H1 (cell line): ENCODE measurements around the gene XPO5. TPM values are rescaled to one million over a fixed set of nuclear protein-coding genes. Genes with fewer than 3 reads are reported as not detected.

Source experiments
- CTCF ChIA-PET: fragments of 300-600 bp; sonication (Branson Sonifier 250); formaldehyde crosslinking; loops from one replicate; lab custom pipeline; 2021; ENCODE audit not compliant: partially characterized antibody; lab: Charles Lee
- POLR2A ChIA-PET: fragments of 300-600 bp; sonication (Branson Sonifier 250); formaldehyde crosslinking; loops from one replicate; lab custom pipeline; 2021; ENCODE audit warnings: inconsistent platforms; ENCODE audit not compliant: partially characterized antibody; lab: Charles Lee
- DNase-seq, 2 experiments: peaks; one replicate each; pipeline versions ENCODE4 v3.0.0 to v3.0.0-alpha.2; 2010 to 2022; ENCODE audit warnings: low spot score in 2 of 2, low read depth in 1 of 2, mixed read lengths in 1 of 2
- FAIRE-seq: peaks from 2 replicates; lab custom pipeline; 2011; peaks lifted over from hg19 to GRCh38; lab: Jason Lieb, UNC
- H2AFZ ChIP-seq: 2 replicates; pipeline ENCODE4 v1.8.1; 2012; ENCODE audit warnings: low read length, inconsistent platforms
- H2AK5ac ChIP-seq: 2 replicates; pipeline ENCODE4 v1.6.1; 2013; ENCODE audit warnings: low read depth, low read length
- H2BK120ac ChIP-seq: replicated peaks from 2 replicates; pipeline ENCODE3; 2013; ENCODE audit warnings: low read depth, low read length, inconsistent platforms
- H2BK12ac ChIP-seq: 2 replicates; pipeline ENCODE4 v1.6.1; 2013; ENCODE audit warnings: low read depth, low read length
- H2BK15ac ChIP-seq: 2 replicates; pipeline ENCODE4 v1.6.1; 2013; ENCODE audit warnings: low read length
- H2BK20ac ChIP-seq: 2 replicates; pipeline ENCODE4 v1.6.1; 2013; ENCODE audit warnings: low read length
- H2BK5ac ChIP-seq: 2 replicates; pipeline ENCODE4 v1.6.1; 2013; ENCODE audit warnings: low read depth, low read length
- H3K14ac ChIP-seq: 2 replicates; pipeline ENCODE4 v1.6.1; 2013; ENCODE audit warnings: inconsistent platforms; ENCODE audit not compliant: insufficient read length
- H3K18ac ChIP-seq: 2 replicates; pipeline ENCODE4 v1.6.1; 2013; ENCODE audit warnings: low read length; ENCODE audit errors: extremely low read depth
- H3K23ac ChIP-seq: 2 replicates; pipeline ENCODE4 v1.6.1; 2013; ENCODE audit warnings: inconsistent platforms; ENCODE audit not compliant: insufficient read length
- H3K23me2 ChIP-seq: 2 replicates; pipeline ENCODE4 v1.6.1; 2013; ENCODE audit warnings: low read depth, low read length
- H3K27ac ChIP-seq: 2 replicates; pipeline ENCODE4 v1.6.1; 2011; ENCODE audit warnings: low read depth, low read length, inconsistent platforms
- H3K27me3 ChIP-seq, 4 experiments: replicated peaks in 1 of 4; 1 replicate in 1 of 4; 2 replicates in 3 of 4; pipeline versions ENCODE4 v1.6.1 to v1.8.1; 2011 to 2013; ENCODE audit warnings: low read length in 3 of 4, mild to moderate bottlenecking in 3 of 4, inconsistent platforms in 2 of 4, mixed read lengths in 2 of 4, moderate library complexity in 1 of 4; ENCODE audit not compliant: control insufficient read depth in 3 of 4, insufficient read depth in 3 of 4; ENCODE audit errors: extremely low read depth in 1 of 4
- H3K36me3 ChIP-seq, 4 experiments: 2 replicates each; pipeline versions ENCODE4 v1.6.1 to v1.8.1; 2011 to 2013; ENCODE audit warnings: mild to moderate bottlenecking in 4 of 4, low read length in 3 of 4, moderate library complexity in 2 of 4, control low read depth in 1 of 4, inconsistent platforms in 1 of 4; ENCODE audit not compliant: insufficient read depth in 4 of 4, control insufficient read depth in 2 of 4
- H3K4ac ChIP-seq: replicated peaks from 2 replicates; pipeline ENCODE3; 2013; ENCODE audit warnings: low read length, low read depth, mixed read lengths, inconsistent platforms; ENCODE audit not compliant: insufficient read length
- H3K4me1 ChIP-seq, 4 experiments: replicated peaks in 1 of 4; 1 replicate in 1 of 4; 2 replicates in 3 of 4; pipeline versions ENCODE4 v1.6.1 to v1.8.1; 2011 to 2013; ENCODE audit warnings: low read length in 3 of 4, inconsistent platforms in 2 of 4, mixed read lengths in 1 of 4; ENCODE audit not compliant: insufficient read depth in 4 of 4, control insufficient read depth in 3 of 4
- H3K4me2 ChIP-seq, 2 experiments: 2 replicates each; pipeline versions ENCODE4 v1.6.1 to v1.8.1; 2011 to 2013; ENCODE audit warnings: low read depth in 2 of 2, low read length in 2 of 2, control low read depth in 1 of 2, inconsistent platforms in 1 of 2, mild to moderate bottlenecking in 1 of 2; ENCODE audit not compliant: insufficient read depth in 1 of 2
- H3K4me3 ChIP-seq, 4 experiments: fragments of 200-600, 300-600 bp in 1 of 4; sonication (generic), shearing (Covaris generic), sonication (Bioruptor Twin) in 1 of 4; 2 replicates each; pipeline versions ENCODE4 v1.5.1 to v1.8.1; 2011 to 2016; ENCODE audit warnings: low read length in 4 of 4, low read depth in 3 of 4, control low read depth in 2 of 4, inconsistent platforms in 2 of 4, mild to moderate bottlenecking in 2 of 4, mixed read lengths in 1 of 4, moderate library complexity in 1 of 4; ENCODE audit not compliant: insufficient read depth in 2 of 4; ENCODE audit errors: extremely low read depth in 1 of 4
- H3K56ac ChIP-seq: replicated peaks from 2 replicates; pipeline ENCODE3; 2013; ENCODE audit warnings: low read depth, mild to moderate bottlenecking, mixed read lengths, low read length, inconsistent platforms; ENCODE audit not compliant: insufficient read length
- H3K79me1 ChIP-seq: 2 replicates; pipeline ENCODE4 v1.6.1; 2013; ENCODE audit warnings: low read depth, low read length, control low read depth
- H3K79me2 ChIP-seq, 2 experiments: 2 replicates each; pipeline versions ENCODE4 v1.6.1 to v1.8.1; 2012 to 2013; ENCODE audit warnings: low read length in 2 of 2, mild to moderate bottlenecking in 2 of 2, inconsistent platforms in 1 of 2; ENCODE audit not compliant: insufficient read depth in 2 of 2, control insufficient read depth in 1 of 2
- H3K9ac ChIP-seq, 4 experiments: replicated peaks in 1 of 4; 1 replicate in 1 of 4; 2 replicates in 3 of 4; pipeline versions ENCODE4 v1.6.1 to v1.8.1; 2011 to 2013; ENCODE audit warnings: low read depth in 3 of 4, low read length in 3 of 4, control low read depth in 2 of 4, mild to moderate bottlenecking in 2 of 4, moderate library complexity in 2 of 4, inconsistent platforms in 1 of 4; ENCODE audit errors: extremely low read depth in 1 of 4
- H3K9me3 ChIP-seq, 2 experiments: 2 replicates each; pipeline versions ENCODE4 v1.6.1 to v1.8.1; 2012 to 2013; ENCODE audit warnings: mild to moderate bottlenecking in 2 of 2, moderate library complexity in 2 of 2, control low read depth in 1 of 2, inconsistent platforms in 1 of 2, low read depth in 1 of 2, low read length in 1 of 2, mixed read lengths in 1 of 2; ENCODE audit not compliant: insufficient read depth in 2 of 2
- H4K20me1 ChIP-seq, 2 experiments: replicated peaks in 1 of 2; 2 replicates each; pipeline versions ENCODE3 to v1.8.1; 2011 to 2013; ENCODE audit warnings: inconsistent platforms in 2 of 2, low read length in 2 of 2, mild to moderate bottlenecking in 1 of 2; ENCODE audit not compliant: insufficient read depth in 2 of 2, control insufficient read depth in 1 of 2
- H4K5ac ChIP-seq: 2 replicates; pipeline ENCODE4 v1.6.1; 2013; ENCODE audit warnings: low read length, low read depth, mixed read lengths, inconsistent platforms; ENCODE audit not compliant: insufficient read length
- H4K8ac ChIP-seq: 2 replicates; pipeline ENCODE4 v1.8.0; 2013; ENCODE audit warnings: mild to moderate bottlenecking, moderate library complexity, low read length, inconsistent platforms; ENCODE audit not compliant: insufficient read depth; ENCODE audit errors: extremely low read depth
- H4K91ac ChIP-seq: replicated peaks from 2 replicates; pipeline ENCODE3; 2013; ENCODE audit warnings: low read length, mixed read lengths, inconsistent platforms; ENCODE audit not compliant: insufficient read length
- BRCA1 ChIP-seq: IDR thresholded peaks from 2 replicates; pipeline ENCODE4 v1.6.1; 2012; ENCODE audit warnings: low read depth, low read length, improper control_type of control experiment
- EZH2 ChIP-seq: fragments of 200-600 bp; sonication (generic); IDR thresholded peaks from 2 replicates; pipeline ENCODE4 v1.7.1; 2012; ENCODE audit warnings: low read depth, mild to moderate bottlenecking, moderate library complexity, low read length, inconsistent platforms; ENCODE audit not compliant: severe bottlenecking
- GTF2F1 ChIP-seq: IDR thresholded peaks from 2 replicates; pipeline ENCODE4 v1.6.1; 2012; ENCODE audit warnings: low read depth, low read length, improper control_type of control experiment, borderline replicate concordance
- KDM4A ChIP-seq: IDR thresholded peaks from one replicate; pipeline ENCODE4 v1.7.1; 2012; ENCODE audit warnings: low read depth, mild to moderate bottlenecking, moderate library complexity, low read length, inconsistent platforms; ENCODE audit not compliant: severe bottlenecking
- NANOG ChIP-seq: IDR thresholded peaks from 2 replicates; pipeline ENCODE4 v1.6.1; 2011; ENCODE audit warnings: low read length, low read depth, mild to moderate bottlenecking, inconsistent platforms; ENCODE audit not compliant: insufficient read depth, poor library complexity, severe bottlenecking
- PHF8 ChIP-seq: fragments of 200-600 bp; sonication (generic); conservative IDR thresholded peaks from 2 replicates; pipeline ENCODE4 v1.7.1; 2012; ENCODE audit warnings: low read depth, mild to moderate bottlenecking, inconsistent platforms, low read length, moderate library complexity
- TAF1 ChIP-seq: IDR thresholded peaks from 2 replicates; pipeline ENCODE4 v1.6.1; 2011; ENCODE audit warnings: mild to moderate bottlenecking, low read depth, low read length
- YY1 ChIP-seq: IDR thresholded peaks from 2 replicates; pipeline ENCODE4 v1.6.1; 2011; ENCODE audit warnings: low read depth, mild to moderate bottlenecking, low read length
- WGBS, 2 experiments: shearing (Covaris generic) in 1 of 2; methylation state at CpG; one replicate each; pipeline versions ENCODE4 v1.1.6 to v1.1.7; 2013 to 2015; ENCODE audit warnings: low lambda C conversion rate in 2 of 2, mixed read lengths in 2 of 2, inconsistent platforms in 1 of 2, low coverage in 1 of 2, missing lambda C conversion rate in 1 of 2; ENCODE audit not compliant: insufficient replicate concordance in 2 of 2, insufficient coverage in 1 of 2, insufficient read length in 1 of 2; ENCODE audit errors: extremely low coverage in 1 of 2, missing lambda C conversion rate in 1 of 2; 5-methylcytosine and 5-hydroxymethylcytosine counted together
- polyA plus RNA-seq, 7 experiments: library from polyadenylated mRNA; depleted of rRNA in 3 of 7; stranded (reverse) in 5 of 7; unstranded in 2 of 7; fragments of >200 nt in 5 of 7; fragments of 200-250 nt in 2 of 7; gene quantifications; 1 replicate in 5 of 7; 2 replicates in 1 of 7; 4 replicates in 1 of 7; pipeline versions ENCODE4 v1.2.1 to v1.2.3, GENCODE V29; 2011 to 2013; ENCODE audit warnings: missing spikeins in 2 of 7, mixed read lengths in 2 of 7
- total RNA-seq: library from RNA; stranded (reverse); fragmentation: NEBNext Ultra II Directional; extraction: Animal tissue kit (Norgen Biotek cat#: 25700); gene quantifications from 2 replicates; pipeline ENCODE4 v1.2.1, GENCODE V29; 2021

XPO5 gene
- total and polyA plus RNA-seq, 2 of the 8 experiments (the other 6 are each of a cell fraction or from before 2014, with no cell fraction given): 80.6 to 95.7 TPM

GRCh38 chr6:43516697-43517504 lies 58.9 kb downstream of the XPO5 start, which contains the start of the genes POLR1C and YIPF3:
Gene POLR1C (plus strand): TSS chr6:43517089. CDS start chr6:43517110, 21 bp downstream.
Gene YIPF3 (minus strand): TSS chr6:43516926. CDS start chr6:43516807, 119 bp downstream.
- Histone ChIP-seq H3K9ac (peak within 1 kb of the TSS; percentile 93 to 98 (median 98)), H3K27me3 (no peaks in the 10 kb centered on the region), H3K18ac (peak within 1 kb of the TSS; percentile 60), H4K8ac (peak within 1 kb of the TSS; percentile 90; the same call in 1 of the 2 replicates), H3K23me2 (peaks cover 9% of the 10 kb centered on the region), H3K4ac (peak within 1 kb of the TSS; percentile 7), H4K91ac (peak within 1 kb of the TSS; percentile 91), H3K27ac (peak within 1 kb of the TSS; percentile 82), H3K4me2 (peak within 1 kb of the TSS; percentile 58 to 95), H3K4me3 (peak within 1 kb of the TSS; percentile 86 to 100 (median 96)), H2BK12ac (peak within 1 kb of the TSS; percentile 52), H2BK120ac (no peak within 1 kb of the TSS), H3K56ac (peak within 1 kb of the TSS; percentile 24), H2AK5ac (peak within 1 kb of the TSS; percentile 17; the same call in 1 of the 2 replicates), H3K79me2 (peaks cover 19 to 42% of the 10 kb centered on the region in 2 experiments), H2BK5ac (peak within 1 kb of the TSS; percentile 91), H3K14ac (no peak within 1 kb of the TSS), H3K79me1 (peaks cover 12% of the 10 kb centered on the region), H2BK15ac (peak within 1 kb of the TSS; percentile 9; the same call in 1 of the 2 replicates), H3K23ac (no peak within 1 kb of the TSS), H3K4me1 (peaks cover 4 to 17% (median 8%) of the 10 kb centered on the region in 4 experiments; a peak in 6 of 7 replicates), H3K9me3 (no peaks in the 10 kb centered on the region), H3K36me3 (peaks cover 38 to 61% (median 48%) of the 10 kb centered on the region in 4 experiments), H2BK20ac (no peak within 1 kb of the TSS), H4K5ac (peak within 1 kb of the TSS; percentile 49), H2AFZ (peak within 1 kb of the TSS; percentile 96), H4K20me1 (peaks cover 4 to 8% of the 10 kb centered on the region in 2 experiments)
- FAIRE-seq: peak; percentile 39
- WGBS, 2 experiments: 1% methylated on average over 57 of the region's 57 CpGs; no CpG with 5 or more reads in 1 of the 2 experiments
- DNase-seq: peak; percentile 91 to 95
- POLR2A ChIA-PET: interaction anchor here (0.7 to 12.4 kb wide), 20 partner anchors 10 to 269 kb away, joined by 3 to 147 read pairs (median 4); partner anchors contain the start of genes GTPBP2, LRRC73, MAD2L1BP and POLH
- CTCF ChIA-PET: interaction anchor here (0.7 to 3.8 kb wide), 5 partner anchors 10 to 203 kb away, joined by 3 to 19 read pairs (median 3); no protein-coding TSS in a partner anchor
- TF ChIP-seq NANOG: no peak
- peak; percentile 91; the same call in 1 of the 2 replicates for TF ChIP-seq YY1
- peak; percentile 86 for TF ChIP-seq BRCA1
- peak; percentile 59 for TF ChIP-seq KDM4A
- peak; percentile 95 for TF ChIP-seq TAF1
- 0 out of 2 replicates have a peak, but pooled peaks have one; percentile 15 for TF ChIP-seq GTF2F1
- TF ChIP-seq EZH2: no peak
- peak; percentile 91 for TF ChIP-seq PHF8
